ENCODE results near the gene EOMES. TPM values are rescaled to one million over a fixed set of nuclear protein-coding genes. Genes with fewer than 3 reads are reported as not detected.

The EOMES gene
- total and polyA plus RNA-seq, 2 donors (not counting 1 experiment from before 2014, with no cell fraction given) = 0.10 to 0.12 TPM

DNA sequence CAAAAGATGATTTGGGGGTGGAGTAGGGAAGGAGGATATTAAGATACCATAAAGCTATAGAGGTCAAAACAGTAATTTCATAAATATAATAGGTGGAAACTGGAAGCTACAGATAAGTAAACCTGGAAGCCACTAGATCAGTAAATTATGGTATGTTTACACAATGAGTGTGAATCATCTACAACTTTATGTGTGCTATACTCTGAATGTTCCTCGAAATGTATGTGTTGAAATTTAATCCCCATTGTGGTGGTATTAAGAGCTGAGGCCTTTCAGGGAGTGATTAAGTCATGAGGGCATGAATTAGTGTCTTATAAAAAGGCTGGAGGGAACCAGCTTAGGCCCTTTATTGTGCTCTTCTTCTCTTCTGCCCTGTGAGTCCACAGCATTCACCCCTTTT lies 25.2 kb downstream of the EOMES start:
- Mint-ChIP-seq H3K9me3 (ENCODE audit: insufficient read depth) (peaks cover 5% of the 10 kb centered on the region), H3K27me3 (peaks cover 5% of the 10 kb centered on the region), H3K4me3 (no peak overlapping the region), H3K4me1 (peaks cover 10% of the 10 kb centered on the region), H3K27ac (no peak overlapping the region)
- no peaks in the 10 kb centered on the region for H3K79me2 ChIP-seq (ENCODE audit: control insufficient read depth, insufficient read depth, low read length)
- H3K4me3 ChIP-seq (ENCODE audit: control extremely low read depth in 1 of 5, extremely low read depth in 1 of 5, insufficient read depth in 1 of 5, low read depth in 2 of 5, low read length in 4 of 5) = no peak overlapping the region
- ATAC-seq (ENCODE audit: low read depth) (no peak), DNase-seq (no peak)
- intact Hi-C loops (cut with micrococcal nuclease) = no loop called here
- no peaks in the 10 kb centered on the region for H4K20me1 ChIP-seq (ENCODE audit: control insufficient read depth, insufficient read depth, low read length, poor library complexity, severe bottlenecking)
- no CpG with 5 or more reads among the region's 1 CpG for WGBS (ENCODE audit: insufficient coverage)
- POLR2A ChIA-PET = no interaction called here
- TF ChIP-seq EZH2 (IDR thresholded peaks at IDR 0.05; ENCODE audit: borderline replicate concordance, insufficient read depth, low read depth, low read length, poor library complexity, severe bottlenecking) = no peak
- TF ChIP-seq CTCF (IDR thresholded peaks at IDR 0.05) = no peak
- CTCF ChIA-PET = interaction anchor here (2.1 to 3.0 kb wide), 2 partner anchors 15 to 16 kb away, joined by 10 to 11 read pairs; no protein-coding TSS in a partner anchor
- no peaks in the 10 kb centered on the region for H3K36me3 ChIP-seq (replicated peaks in 1 of 2; ENCODE audit: control extremely low read depth in 1 of 2, control insufficient read depth in 1 of 2, extremely low read depth in 1 of 2, insufficient read depth in 2 of 2, low read length in 1 of 2)
- H3K4me2 ChIP-seq (replicated peaks; ENCODE audit: low read depth, low read length, poor library complexity, severe bottlenecking) = no peak overlapping the region
- no peaks in the 10 kb centered on the region for H3K4me1 ChIP-seq (ENCODE audit: control insufficient read depth in 2 of 2, insufficient read depth in 2 of 2, low read length in 2 of 2)
- no peaks in the 10 kb centered on the region for H3K27me3 ChIP-seq (replicated peaks in 1 of 4; ENCODE audit: control extremely low read depth in 1 of 4, control insufficient read depth in 3 of 4, insufficient read depth in 4 of 4, low read length in 3 of 4)
- peaks cover 0 to 3% (median 0%) of the 10 kb centered on the region in 3 donors for H3K9me3 ChIP-seq (ENCODE audit: control extremely low read depth in 1 of 3, control insufficient read depth in 2 of 3, insufficient read depth in 1 of 3, low read length in 2 of 3)
- H3K27ac ChIP-seq (ENCODE audit: low read length in 2 of 2) = no peak overlapping the region
- no peak overlapping the region for H2AFZ ChIP-seq (ENCODE audit: insufficient read depth, low read depth, low read length, poor library complexity, severe bottlenecking)
- no peak overlapping the region for H3K9ac ChIP-seq (ENCODE audit: low read length)

DNA sequence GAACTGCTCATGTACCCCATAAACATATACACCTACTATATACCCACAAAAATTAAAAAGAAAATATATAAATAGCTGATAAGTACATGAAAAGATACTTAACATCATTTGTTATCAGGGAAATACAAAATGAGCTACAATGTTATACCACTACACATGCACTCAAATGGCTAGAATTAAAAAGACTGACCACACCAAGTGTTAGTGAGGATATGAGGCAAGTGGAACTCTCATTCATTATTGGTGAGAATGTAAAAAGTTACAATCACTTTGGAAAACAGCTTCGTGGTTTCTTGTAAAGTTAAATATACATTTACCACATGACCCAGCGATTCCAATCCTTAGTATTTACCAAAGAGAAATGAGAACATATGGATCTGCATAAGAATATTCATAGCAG lies 26.5 kb downstream of the EOMES start:
- peaks cover 8% of the 10 kb centered on the region for H3K27me3 Mint-ChIP-seq
- CTCF ChIA-PET = interaction anchor here (2.1 to 3.0 kb wide), 2 partner anchors 15 to 16 kb away, joined by 10 to 11 read pairs; no protein-coding TSS in a partner anchor

More for the DNA sequence above, 26.5 kb downstream of the EOMES start:
- Histone ChIP-seq H3K27me3 (replicated peaks in 1 of 4; ENCODE audit: control extremely low read depth in 1 of 4, control insufficient read depth in 3 of 4, insufficient read depth in 4 of 4, low read length in 3 of 4) (no peaks in the 10 kb centered on the region), H3K27ac (ENCODE audit: low read length in 2 of 2) (no peak overlapping the region), H3K9ac (ENCODE audit: low read length) (no peak overlapping the region), H3K9me3 (ENCODE audit: control extremely low read depth in 1 of 3, control insufficient read depth in 2 of 3, insufficient read depth in 1 of 3, low read length in 2 of 3) (peaks cover 0 to 4% (median 0%) of the 10 kb centered on the region in 3 donors), H3K4me3 (ENCODE audit: control extremely low read depth in 1 of 5, extremely low read depth in 1 of 5, insufficient read depth in 1 of 5, low read depth in 2 of 5, low read length in 4 of 5) (no peak overlapping the region), H2AFZ (ENCODE audit: insufficient read depth, low read depth, low read length, poor library complexity, severe bottlenecking) (no peak overlapping the region), H3K4me1 (ENCODE audit: control insufficient read depth in 2 of 2, insufficient read depth in 2 of 2, low read length in 2 of 2) (no peaks in the 10 kb centered on the region), H4K20me1 (ENCODE audit: control insufficient read depth, insufficient read depth, low read length, poor library complexity, severe bottlenecking) (no peaks in the 10 kb centered on the region), H3K79me2 (ENCODE audit: control insufficient read depth, insufficient read depth, low read length) (no peaks in the 10 kb centered on the region), H3K36me3 (replicated peaks in 1 of 2; ENCODE audit: control extremely low read depth in 1 of 2, control insufficient read depth in 1 of 2, extremely low read depth in 1 of 2, insufficient read depth in 2 of 2, low read length in 1 of 2) (no peaks in the 10 kb centered on the region), H3K4me2 (replicated peaks; ENCODE audit: low read depth, low read length, poor library complexity, severe bottlenecking) (no peak overlapping the region)
- intact Hi-C loops (cut with micrococcal nuclease) = no loop called here
- peaks cover 10% of the 10 kb centered on the region for H3K4me1 Mint-ChIP-seq
- no peak for DNase-seq
- WGBS (ENCODE audit: insufficient coverage) = no CpG with 5 or more reads among the region's 2 CpGs
- no peak for ATAC-seq (ENCODE audit: low read depth)
- peaks cover 6% of the 10 kb centered on the region for H3K9me3 Mint-ChIP-seq (ENCODE audit: insufficient read depth)
- H3K4me3 Mint-ChIP-seq = no peak overlapping the region
- POLR2A ChIA-PET = no interaction called here
- no peak for TF ChIP-seq EZH2 (IDR thresholded peaks at IDR 0.05; ENCODE audit: borderline replicate concordance, insufficient read depth, low read depth, low read length, poor library complexity, severe bottlenecking)
- TF ChIP-seq CTCF (IDR thresholded peaks at IDR 0.05) = no peak
- no peak overlapping the region for H3K27ac Mint-ChIP-seq
